Lower leg skin (tissue), 3 donors: ENCODE measurements around the gene GPR17.

Source experiments
- POLR2A ChIP-seq, 2 donors: fragments of 450-650 bp; IDR thresholded peaks; one replicate each; pipeline ENCODE4 v1.6.1; 2016 to 2017; ENCODE audit warnings: antibody characterized with exemption in 2 of 2, mild to moderate bottlenecking in 1 of 2, moderate library complexity in 1 of 2
- TF ChIP-seq, protein P1 (sequence below), 3 donors: fragments of 450-650 bp; IDR thresholded peaks; one replicate each; pipeline ENCODE4 v1.5.1; 2016; ENCODE audit warnings: antibody characterized with exemption in 3 of 3, mild to moderate bottlenecking in 3 of 3, moderate library complexity in 2 of 3

DNA sequence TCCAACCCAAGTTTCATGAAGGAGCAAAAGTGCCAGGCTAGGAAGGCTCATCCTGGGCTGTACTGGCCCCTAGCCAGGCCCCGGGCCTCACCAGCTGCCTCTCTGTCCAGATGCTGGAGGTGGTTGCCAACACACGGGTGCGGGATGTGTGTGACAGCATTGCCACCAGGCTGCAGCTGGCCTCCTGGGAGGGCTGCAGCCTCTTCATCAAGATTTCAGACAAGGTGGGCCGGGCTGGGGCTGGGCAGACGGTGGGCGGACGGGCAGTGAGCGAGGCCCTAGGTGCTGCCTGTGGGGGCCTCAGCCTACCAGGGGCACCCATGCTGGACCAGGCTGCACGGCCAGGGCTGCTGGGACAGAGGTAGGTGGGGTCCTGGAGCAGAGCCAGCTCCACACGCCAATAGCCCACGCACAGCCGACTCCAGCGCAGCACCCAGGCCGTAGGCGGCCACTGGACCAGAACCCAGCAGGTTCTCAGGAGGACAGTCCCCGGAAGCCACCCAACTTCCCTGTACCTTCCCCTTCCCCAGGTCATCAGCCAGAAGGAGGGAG is 11.8 kb upstream of the GPR17 start:
- TF ChIP-seq, protein P1, sequence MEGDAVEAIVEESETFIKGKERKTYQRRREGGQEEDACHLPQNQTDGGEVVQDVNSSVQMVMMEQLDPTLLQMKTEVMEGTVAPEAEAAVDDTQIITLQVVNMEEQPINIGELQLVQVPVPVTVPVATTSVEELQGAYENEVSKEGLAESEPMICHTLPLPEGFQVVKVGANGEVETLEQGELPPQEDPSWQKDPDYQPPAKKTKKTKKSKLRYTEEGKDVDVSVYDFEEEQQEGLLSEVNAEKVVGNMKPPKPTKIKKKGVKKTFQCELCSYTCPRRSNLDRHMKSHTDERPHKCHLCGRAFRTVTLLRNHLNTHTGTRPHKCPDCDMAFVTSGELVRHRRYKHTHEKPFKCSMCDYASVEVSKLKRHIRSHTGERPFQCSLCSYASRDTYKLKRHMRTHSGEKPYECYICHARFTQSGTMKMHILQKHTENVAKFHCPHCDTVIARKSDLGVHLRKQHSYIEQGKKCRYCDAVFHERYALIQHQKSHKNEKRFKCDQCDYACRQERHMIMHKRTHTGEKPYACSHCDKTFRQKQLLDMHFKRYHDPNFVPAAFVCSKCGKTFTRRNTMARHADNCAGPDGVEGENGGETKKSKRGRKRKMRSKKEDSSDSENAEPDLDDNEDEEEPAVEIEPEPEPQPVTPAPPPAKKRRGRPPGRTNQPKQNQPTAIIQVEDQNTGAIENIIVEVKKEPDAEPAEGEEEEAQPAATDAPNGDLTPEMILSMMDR (IDR thresholded peaks at IDR 0.05) = no peak
- TF ChIP-seq POLR2A (IDR thresholded peaks at IDR 0.05) = no peak
